GM18909 (cell line): ENCODE results near the gene AACS.

Source experiments
- ATAC-seq: cut with Tn5 transposase; IDR thresholded peaks from one replicate; pipeline ENCODE4 v1.9.1; 2021; ENCODE audit warnings: mild to moderate bottlenecking; ENCODE audit not compliant: unreplicated experiment, poor library complexity

The AACS gene

DNA sequence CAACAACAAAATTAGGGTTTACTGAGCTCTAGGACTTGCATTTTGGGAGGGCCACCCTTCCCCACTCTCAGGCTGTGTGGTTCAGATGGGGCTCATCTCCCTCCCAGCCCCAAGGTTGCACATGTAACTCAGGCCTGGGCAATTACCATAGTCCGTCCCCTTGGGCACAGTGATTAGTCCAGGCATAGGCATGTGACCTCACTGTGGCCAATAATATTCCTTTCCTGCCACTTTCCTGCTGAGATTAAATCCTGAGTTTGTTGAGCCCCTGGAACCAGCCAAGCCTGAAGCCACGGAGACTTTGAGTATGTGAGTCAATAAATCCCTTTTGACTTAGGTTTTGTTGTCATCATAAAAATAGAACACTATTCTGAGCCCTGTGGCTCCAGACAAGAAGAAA lies 113.0 kb downstream of the AACS start:
- ATAC-seq: peak; percentile 39

DNA sequence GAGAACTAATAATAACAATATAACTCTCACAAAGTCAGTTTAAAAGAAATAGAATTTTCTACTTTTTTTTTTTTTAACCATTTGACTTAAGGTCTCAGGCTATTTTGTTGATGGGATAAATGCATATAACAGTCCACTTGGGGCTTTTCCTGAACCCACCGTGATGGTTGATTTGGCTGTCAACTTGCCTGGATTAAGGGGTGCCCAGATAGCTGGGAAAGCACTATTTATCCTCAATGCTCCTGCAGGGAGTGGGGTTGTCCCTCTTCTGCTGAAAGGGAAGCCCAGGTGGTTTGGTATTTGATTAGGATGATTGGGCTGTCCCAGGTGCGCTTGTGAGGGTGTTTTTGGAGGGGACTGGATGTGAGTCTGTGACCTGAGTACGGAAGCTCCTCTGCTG lies 114.9 kb downstream of the AACS start:
- ATAC-seq: no peak

DNA sequence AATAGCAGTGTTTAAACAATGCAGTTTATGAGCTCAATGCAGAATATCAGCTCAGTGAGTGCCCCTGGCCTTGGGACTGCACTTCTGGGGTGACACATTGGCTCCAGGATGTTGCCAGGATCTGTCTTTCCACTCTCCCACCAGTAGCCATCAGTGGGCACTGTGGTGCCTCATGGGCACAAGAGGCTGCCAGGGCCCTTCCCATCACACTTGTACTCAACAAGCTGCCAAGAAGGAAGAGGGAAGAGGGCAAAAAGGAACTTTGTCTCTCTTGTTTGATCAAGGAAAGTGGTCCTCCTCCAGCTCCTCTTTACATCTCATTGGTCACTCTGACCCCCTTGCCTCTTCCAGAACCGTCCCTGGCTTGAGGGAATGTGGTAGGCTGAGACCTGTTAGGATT lies 115.9 kb downstream of the AACS start:
- no peak for ATAC-seq

DNA sequence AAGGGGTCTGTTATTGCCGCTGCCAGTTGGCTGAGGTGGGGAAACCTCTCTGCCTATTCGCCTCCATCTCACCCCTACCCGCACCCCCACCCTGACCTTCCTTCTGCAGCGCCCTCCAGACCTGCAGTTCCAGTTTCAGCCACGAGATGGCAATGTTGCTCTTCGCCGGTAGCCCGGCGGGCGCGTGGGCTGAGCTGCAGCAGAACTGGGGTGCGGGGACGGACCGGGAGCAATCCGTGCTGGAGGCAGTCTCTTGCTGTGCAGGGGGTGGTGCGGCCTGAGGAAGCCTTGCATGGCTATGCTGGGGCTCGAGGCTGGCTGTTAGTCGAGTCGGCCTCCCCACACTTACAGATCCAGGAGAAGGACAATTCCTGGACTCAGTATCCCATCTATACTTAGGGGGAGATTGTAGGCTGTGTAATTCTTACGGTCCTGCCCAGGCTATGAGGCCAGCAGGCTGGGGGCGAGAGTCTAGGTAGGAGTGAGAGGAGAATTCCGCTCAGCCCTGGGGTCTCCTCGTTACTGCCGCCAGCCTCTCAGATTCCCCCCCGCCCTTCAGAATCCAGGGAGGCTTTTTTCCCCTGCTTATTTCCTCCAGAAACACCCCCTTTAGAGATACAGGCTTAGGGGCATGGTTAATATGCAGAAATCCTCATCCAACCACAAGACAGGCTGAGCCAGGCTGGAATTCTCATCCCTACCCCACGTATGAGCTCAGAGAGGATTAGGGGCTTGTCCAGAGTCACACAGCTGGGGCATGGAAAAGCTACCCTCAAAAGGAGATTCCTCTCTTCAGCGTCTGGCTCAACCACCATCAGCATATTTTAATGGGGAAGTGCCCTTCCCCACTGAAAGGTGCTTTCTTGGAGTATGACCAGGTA lies 118.2 kb downstream of the AACS start:
- ATAC-seq: peak; percentile 73

DNA sequence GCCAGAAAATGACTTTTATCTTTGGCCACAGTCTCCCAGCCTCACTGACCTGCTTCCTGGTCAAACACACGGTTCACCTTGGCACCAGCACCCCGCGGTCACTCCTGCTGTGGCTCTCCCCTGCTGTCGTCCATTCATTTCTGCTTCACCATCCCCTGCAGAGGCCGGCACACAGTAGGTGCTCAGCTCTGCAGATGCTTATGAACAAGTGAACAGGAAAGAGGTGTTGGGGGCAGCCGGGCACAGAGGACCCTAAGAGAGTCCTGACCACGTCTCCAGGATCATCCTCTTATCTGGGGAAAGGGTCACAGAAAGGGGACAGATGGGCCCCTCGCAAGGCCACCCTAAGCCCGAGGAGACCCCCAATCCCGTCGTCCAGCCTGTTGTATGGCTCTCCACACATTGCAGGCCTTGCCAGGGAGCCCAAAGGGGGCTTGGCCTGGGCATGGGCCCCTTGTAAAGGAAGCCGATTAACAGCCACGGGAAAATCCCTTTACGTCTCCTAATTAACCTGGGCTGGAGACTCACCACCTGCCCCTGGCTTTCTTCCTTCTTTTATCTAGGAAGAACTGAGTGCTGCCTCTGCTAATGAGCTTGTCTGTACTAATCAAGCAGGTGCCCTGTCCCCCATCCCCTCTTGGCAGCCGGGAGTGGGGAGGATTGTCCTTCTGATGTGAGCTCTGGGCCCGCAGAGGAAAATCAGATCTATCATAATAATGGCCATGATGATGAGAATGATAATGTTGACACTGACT lies 119.2 kb downstream of the AACS start:
- ATAC-seq: no peak

DNA sequence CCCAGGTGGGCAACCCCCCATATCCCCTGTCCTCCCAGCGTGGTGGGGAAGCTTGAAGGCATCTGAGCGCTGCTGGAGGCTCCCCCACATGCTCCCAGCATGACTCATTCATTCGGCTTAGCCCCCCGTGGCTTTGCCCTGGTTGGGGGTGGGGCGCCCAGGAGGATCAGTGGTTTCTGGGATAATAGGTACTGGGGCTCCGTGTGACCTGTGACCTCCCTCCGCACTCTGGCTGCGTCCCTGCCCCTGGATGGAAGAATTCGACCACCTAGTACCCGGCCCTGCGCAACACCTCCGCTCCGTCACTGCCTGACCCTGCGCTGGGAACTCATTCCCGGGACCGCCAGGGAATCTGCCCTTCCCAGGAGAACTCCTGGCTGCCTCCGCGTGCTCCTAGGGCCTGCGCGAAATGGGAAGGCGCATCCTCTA lies 120.1 kb downstream of the AACS start:
- ATAC-seq: no peak

DNA sequence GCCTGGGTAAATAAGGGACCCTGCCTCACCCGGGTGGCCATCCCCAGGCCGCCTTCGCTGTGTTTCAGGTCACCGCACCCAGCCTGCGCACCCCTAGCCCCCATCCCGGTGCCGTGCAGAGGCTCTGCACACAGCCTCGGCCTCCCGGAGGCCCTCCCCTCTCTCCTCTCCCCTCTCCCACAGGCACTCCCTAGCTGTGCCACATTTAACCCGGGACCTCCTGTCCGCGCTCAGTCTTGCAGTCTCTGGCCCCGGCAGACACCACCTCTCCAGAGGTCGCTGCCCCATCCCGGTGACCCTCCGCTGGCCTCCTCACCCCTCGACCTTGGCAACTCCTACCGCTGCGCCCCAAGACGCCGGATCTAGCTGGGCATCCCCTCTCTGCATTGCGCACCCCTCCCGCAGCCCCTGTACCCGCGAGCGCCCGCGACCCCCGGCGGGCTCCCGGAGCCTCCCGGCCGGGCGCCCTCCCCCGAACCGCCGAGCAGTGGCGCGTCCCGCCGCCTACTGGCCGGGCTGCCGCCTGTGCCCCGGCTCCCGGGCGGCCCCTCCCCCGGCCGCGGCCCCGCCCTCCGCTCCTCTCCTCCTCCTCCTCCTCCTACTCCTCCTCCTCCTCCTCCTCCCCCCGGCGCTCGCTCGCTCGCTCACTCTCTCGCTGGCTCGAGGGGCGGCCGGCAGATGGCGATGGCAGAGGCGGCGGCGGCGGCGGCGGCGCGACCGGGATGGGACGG lies 120.7 kb downstream of the AACS start, which contains the start of gene TMEM132B:
TSS of gene TMEM132B (plus strand) at position 647 of the 731 bp plus-strand sequence.
- ATAC-seq: peak; percentile 53

DNA sequence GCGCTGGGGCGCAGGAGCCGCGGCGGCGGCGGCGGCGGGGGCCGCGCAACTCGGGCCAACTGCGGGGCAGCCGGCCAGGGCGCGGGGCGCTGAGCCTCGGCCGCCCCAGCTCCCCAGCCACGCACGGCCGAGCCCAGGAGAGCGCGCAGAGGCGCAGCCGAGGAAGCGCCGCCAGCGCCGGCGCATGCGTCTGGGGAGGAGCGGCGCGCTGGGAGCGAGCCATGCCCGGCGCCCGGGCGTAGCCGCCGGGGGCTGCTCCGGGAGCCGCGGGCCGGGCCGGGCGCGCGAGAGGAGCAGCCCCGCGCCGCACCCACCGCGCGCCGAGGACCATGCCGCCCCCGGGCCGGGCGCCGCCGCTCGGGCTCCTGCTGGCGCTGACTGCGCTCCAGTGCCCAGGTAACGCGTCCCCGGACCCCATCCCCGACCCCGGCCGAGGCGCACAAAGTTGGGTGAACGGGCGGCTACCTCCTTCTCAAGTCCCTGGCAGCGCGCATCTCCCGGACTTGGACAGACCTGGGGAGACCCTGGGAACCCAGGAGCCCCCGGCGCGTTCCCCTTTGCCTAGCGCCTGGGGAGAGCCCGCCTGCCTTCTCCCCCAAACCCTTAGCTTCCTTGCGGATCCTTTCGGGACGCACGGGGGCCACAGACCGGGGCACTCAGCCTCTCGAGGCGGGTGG lies 121.4 kb downstream of the AACS start:
- peak; percentile 20 for ATAC-seq

DNA sequence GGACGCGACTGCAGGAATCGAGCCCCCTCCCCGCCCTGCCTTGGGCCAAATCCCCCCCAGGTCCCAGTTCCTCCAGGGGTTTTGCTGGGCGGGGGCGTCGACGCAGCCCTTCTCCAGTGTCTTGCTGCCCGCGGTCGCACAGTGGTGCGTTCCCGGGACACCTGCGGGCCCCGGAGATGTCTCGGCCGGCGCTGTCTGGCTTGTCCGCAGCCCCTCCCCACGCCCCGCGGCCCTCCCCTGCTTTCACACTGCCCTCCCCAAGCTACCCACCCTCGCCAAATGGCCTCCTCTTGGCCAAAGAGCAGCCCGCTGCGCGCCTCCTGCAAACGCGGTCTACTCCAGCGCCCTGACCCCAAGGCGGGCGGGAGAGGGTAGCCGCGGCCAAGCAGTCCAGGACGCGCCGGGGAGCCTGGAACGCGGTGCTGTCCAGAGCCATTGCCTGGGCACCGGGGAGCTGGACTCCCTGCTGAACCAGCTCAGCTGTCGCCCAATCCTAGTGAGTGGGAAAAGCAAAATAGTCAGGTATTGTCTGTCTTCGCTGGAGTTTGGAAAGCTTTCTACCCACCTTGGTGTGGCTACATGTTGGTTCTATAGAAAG lies 122.0 kb downstream of the AACS start:
- ATAC-seq: no peak

DNA sequence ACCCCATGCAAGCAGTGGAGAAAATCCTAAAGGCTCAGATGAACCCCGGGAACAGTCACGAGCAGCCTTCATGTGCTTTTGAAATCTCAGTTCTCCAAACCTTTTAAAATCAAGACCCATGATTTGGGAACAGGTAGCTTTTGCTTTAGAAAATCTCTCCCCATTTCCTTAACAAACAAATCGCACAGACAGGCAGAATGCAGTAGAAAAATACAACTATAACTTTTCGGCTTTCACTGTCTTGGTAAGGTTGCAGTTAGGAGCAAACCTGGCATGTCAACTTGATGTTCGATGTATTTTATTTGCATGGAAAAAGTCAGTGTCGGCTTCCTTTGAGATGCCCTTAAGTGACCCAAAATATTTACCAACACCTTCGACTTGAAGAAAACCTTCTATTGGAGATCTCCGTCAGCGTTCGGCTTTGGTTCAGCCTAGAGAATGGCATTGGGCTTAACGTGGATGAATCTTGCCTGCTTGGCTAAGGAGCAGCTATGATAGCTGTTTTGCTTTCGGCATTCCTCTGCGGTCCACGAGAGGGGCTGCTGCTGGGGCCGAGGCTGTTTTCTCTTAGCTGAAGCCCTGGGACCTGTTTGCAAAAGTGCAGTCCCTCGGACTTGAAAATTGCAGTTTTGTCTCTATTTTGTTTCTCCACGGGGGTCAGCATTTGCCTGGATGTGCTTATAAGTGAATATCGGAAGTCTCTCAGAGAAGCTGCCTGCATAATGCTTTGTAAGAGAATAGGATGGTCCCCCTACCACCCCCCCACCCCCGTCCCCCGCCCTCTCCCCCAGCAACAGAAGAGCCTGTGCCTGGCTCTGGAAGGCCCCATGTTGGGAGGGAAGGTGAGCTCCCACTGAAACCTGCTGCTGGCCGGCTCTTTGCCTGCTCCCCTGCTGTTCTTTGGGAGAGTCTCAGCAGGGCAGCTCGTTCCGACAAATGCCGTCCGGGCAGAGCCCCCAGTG lies 122.8 kb downstream of the AACS start:
- ATAC-seq: no peak

DNA sequence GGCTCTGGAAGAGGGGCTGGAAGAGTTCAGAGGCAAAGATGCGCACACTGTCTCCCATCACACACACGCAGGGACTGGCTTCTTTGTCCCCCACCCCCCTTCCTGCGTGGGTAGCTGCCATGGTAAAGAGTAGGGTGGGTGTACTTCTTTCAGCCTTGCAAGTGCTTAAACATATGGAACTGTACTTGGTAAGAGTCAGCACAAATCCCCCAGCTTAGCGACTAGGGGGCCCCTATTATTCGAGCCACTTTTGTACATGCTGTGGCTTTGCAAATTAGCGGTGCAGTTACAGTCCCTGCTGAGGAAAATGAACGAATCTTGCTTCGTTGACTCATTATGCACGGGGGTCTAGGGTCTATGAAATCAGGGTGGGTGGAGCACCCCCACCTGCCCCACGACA lies 123.8 kb downstream of the AACS start:
- ATAC-seq: no peak

DNA sequence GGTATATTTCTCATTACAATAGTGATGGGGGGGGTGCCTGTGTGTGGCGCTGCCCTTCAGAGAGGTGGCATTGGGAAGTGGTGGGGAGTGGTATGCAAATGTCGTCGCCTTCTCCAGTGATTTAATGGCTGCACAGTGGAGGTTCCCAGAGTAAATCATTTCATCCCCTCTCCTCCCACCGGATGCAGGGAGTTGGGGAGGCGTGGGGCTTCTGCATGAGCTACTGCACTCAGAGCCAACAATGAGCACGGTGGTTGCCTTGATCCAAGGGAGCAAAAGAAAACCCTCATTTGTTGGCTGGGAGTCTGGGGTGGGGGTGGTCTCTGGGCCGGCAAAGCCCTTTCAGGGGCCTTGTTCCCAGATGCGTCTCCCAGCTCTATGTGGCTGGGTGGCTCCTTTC lies 124.3 kb downstream of the AACS start:
- no peak for ATAC-seq

DNA sequence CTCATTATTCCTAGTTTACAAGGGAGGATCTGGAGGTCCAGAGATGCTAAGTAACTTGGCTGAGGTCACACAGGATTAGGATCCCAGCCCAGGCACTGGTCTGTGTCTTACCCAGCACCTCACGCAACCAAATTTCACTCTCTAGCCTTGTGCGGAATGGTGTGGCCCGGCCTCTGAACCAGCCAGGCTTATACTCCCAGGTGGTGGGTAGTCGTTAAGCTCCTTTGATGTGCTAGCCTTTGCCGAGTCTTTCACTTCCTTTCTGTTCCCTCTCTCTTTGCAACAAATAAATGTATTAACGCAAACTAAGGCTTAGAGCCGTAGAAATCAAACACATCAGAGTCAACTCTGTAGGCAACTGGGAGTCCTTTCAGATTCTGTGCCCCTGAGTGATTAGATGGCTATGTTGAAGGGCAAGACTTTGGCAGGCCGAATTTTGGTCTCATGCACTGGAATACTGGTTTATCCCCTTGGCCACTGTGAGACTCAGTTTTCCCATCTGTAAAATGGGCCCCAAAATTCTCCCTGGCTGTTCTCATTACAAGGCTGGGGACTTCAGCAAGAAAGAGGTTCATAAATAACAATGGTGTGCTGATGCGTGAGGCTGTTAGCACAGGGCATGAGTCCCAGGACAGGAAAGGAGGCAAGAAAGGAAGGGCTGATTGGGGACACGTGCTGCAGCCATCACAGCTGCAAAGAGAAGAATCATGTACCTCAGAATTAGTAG lies 126.3 kb downstream of the AACS start:
- no peak for ATAC-seq

DNA sequence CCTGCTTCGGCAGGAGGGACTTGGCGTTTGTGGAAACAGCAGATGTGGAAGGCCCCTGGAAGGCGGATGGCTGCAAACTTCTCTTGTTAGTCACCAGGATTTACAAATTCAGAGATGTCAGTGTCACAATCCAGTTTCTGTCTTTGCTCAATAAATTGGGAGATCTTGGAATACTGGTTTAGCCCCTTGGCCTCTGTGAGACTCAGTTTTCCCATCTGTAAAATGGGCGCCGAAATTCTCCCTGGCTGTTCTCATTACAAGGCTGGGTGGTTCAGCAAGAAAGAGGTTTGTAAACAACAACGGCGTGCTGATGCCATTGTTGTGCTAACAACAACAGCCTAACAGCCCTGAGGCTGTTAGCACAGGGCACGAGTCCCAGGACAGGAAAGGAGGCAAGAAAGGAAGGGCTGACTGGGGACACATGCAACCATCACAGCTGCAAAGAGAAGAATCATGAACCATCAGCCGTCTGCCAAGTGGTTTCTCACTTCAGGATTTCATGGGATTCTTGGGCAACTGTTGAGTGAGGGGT lies 127.5 kb downstream of the AACS start:
- no peak for ATAC-seq
